Measurements from ENCODE around the gene INPP5A.

Gene INPP5A

DNA sequence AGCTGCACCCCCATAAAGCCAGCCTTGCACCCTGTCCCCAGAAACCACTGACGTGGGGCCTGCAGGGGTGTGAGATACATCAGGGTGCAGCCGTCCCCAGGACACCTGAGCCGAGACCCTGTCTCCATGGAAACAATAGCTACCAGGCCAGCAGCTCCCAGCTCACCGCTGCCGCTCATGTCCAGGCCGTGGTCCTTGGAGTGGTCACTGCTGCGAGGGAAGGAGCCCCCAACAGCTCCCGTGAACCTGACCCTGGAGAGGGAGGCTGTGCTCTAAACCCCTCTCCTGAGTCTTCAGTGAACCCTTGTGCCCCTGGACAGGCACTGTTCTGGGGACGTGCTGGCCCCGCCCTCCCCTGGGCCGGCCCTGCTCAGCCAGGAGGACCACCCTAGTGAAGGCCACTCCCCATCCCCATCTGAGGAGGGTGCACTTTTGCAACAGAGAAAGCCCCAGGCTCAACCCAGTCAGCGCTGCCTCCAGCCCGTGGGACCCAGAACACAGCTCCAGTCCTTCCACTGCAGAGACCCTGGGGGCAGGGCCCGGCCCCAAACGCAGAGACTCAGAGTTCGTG lies 19.6 kb upstream of the INPP5A start:
- no peak overlapping the region for H3K27ac ChIP-seq
- DNase-seq (ENCODE audit: low read depth, low spot score): no peak

- no peak overlapping the region for H3K27ac ChIP-seq
- no peak for DNase-seq (ENCODE audit: low read depth, low spot score)
Observed at GRCh38 chr10:132518572-132519381, 18.8 kb upstream of the INPP5A start.

DNA sequence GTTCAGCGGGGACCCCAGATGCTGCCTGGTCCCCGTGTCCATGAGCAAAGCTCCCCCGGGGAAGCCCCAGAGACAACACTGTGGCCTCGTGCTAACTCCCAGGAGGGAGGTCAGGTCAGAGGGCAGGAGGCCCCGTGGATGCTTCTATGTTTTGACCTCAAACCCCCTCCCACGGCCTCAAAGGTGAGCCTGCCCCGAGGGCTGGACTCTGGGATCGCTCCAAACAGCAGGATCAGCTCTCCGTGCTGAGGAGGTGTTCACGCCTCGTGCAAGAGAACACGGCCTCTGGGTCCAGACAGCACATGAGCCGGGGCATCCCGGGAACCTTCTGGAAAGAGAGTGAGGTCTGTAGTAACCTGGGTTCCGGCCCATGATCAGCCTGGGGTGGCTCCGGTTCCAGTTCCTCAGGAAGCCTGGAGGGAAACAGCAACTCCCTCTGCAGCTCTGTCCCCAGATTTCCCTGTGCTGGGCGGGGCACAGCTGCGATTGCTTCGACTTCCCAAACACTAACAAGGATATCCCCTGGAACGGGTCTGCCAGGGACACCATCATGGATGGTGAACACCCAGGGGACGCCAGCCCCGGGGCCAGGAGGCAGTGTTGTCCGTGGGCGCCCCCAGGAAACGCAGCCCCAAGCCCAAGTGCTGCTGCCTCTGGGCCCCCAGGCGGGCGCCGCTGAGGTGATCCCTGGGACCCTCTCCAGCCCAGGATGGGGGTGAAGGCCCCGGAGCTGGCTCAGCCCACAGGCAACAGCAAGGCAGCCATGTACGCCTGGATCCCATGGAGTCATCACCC lies 18.0 kb upstream of the INPP5A start:
- no peak overlapping the region for H3K27ac ChIP-seq
- no peak for DNase-seq (ENCODE audit: low read depth, low spot score)

DNA sequence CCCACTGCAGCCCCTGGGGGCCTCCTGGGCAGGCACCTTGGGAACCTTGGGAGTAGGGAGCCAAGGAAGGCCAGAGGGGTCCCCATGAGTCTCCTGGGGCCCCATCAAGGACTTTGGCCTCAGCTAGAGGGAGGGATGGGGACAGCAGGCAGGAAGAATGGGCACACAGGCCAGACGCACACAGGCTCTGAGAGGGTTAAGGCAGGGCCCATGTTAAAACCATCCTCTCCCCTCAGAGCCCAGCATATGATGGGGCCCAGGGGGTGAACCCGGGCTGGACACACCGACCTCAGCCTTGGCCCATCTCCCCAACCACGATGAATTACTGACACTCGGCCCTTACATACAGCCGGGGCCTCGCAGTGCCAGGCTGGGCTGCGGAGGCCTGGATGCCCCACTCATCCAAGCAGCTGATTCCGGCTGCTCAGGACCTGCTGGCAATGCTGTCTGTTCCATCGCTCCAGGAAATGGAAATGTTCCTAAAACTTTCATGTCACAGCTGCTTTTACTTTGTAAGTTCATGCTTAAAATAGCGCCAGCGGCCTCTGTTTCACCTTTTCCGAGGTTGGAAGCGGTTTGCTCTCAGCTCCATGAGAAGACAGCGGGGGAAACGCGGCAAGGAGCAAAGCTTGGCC lies 17.3 kb upstream of the INPP5A start:
- no peak for DNase-seq (ENCODE audit: low read depth, low spot score)
- H3K27ac ChIP-seq: no peak overlapping the region

DNA sequence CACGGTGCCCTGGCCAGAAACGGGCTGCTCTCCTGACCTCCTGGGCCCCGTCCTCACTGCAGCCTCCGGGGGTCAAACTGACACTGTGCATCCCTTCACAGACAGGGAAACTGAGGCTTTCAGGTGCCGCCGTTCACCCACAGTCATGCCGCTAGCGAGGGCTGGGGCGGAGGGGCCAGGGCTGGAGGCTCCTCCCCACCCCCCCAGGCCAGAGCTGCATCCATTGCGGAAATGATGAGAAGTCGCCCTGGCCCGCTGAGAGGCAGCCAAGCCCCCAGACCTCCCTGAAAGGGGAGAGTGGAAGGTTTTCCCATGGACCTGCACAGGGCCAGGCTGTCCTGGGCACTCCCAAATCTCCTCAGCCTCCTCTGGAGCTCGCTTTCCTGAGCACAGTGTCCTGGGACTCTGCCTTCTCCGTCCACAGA lies 16.5 kb upstream of the INPP5A start:
- DNase-seq (ENCODE audit: low read depth, low spot score): no peak
- no peak overlapping the region for H3K27ac ChIP-seq

DNA sequence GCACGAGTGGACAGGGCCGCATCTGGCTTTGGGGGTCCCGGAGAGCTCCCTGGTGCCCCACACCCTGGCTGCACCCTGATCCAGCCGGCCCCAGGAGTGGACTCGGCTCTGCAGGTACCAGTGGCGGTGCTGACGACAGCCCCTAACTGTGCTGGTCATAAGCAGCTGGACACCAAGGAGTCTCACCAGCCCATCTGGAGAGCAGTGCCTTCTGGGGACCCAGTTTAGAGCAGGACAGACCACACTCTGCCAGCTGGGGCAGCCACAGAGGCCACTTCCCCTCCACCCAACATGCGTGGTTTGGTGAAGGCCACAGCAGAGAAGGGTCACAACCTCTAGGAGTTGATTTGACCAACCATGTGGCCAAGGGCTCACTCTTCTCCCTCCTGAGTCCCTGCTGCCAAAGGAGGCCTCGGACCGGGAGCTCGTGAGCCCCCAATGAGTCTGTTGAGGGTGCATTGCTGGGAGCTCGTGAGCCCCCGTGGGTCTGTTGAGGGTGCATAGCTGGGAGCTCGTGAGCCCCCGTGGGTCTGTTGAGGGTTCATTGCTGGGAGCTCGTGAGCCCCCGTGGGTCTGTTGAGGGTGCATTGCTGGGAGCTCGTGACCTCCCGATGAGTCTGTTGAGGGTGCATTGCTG lies 16.0 kb upstream of the INPP5A start:
- DNase-seq (ENCODE audit: low read depth, low spot score): no peak
- H3K27ac ChIP-seq: no peak overlapping the region

DNA sequence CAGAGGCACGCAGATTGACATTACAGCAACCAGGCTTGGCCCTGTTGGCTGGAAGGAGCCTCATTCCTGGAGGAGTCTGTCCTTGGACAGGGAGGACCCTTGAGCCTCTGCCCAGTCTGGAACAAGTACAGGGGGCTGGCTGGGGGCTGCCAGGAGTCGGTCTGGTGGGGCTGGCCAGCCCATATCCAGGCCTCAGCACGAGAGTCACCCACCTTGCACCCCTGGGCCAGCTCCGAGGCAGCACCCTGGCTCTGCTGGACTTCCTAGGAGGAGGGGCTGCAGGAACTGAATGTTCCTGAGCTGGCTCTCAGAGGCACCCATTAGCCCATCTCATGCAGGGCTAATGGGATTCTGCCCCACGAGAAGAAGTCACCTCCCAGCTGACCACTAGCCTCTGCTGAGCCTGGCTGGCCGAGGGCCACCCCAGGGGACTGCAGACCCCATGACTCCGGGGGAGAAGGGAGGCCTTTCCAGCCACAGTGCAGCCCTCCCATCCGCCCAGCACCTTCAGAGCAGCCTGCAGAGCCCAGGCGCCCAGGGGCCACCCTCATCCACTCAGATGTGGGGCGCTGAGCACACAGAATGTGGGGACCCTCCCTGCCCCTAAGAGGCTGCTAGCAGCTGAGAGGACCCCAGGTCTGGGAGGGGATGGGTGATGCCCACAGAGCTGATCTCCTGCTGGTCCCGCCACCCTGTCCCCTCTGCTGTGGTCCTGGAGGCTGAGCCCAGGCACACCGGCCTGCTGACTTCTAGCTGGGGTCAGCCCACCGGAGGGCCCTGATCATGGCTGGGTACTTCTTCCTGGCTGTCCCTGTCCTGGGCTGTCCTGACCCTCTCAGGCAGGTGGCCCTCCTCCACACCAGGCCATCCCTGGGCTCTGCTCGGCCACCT lies 14.8 kb upstream of the INPP5A start:
- H3K27ac ChIP-seq: no peak overlapping the region
- DNase-seq (ENCODE audit: low read depth, low spot score): no peak

DNA sequence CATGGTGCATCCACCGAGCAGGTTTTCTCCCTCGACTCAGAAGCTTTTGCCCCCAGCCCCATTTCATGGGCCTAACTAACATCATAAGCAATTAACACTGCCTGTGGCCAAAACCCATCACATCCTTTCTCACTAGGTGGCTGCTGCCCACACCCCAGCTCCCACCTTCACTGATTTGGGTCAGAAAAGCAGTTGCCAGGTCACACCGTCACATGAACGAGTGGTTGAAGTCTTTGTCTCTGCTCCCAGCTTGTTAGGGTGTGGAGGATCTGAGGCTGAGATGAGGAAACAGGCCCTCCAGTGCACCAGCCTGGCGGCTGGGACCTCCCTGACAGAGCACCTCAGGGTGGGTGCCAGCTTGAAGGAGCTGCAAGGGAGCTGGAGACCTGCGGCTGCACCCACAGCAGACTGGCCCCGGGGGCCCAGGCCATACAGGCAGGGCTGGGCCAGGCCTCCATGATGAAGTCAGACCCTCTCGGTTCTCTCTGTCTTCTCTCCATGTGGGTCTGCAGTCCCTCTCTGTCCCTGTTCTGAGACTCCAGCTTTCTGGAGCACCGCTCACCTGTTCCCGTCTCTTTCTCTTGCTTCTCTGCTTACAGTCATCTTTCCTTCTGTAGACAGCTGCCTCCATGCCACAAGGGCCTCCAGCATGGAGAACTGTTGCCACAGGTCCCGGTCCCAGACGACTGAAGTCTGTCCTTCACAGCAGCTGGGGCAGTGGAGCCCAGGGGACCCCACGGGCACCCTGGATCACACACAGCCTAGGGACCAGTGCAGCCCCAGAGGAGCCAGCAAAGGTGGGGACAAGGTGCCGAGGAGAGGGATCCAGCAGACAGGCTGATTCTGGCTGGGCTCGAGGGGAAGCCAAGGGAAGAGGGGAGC lies 13.8 kb upstream of the INPP5A start:
- DNase-seq (ENCODE audit: low read depth, low spot score): no peak
- H3K27ac ChIP-seq: no peak overlapping the region

GRCh38 chr10:132524443-132525285 lies 12.9 kb upstream of the INPP5A start:
- DNase-seq (ENCODE audit: low read depth, low spot score): no peak
- no peak overlapping the region for H3K27ac ChIP-seq

DNA sequence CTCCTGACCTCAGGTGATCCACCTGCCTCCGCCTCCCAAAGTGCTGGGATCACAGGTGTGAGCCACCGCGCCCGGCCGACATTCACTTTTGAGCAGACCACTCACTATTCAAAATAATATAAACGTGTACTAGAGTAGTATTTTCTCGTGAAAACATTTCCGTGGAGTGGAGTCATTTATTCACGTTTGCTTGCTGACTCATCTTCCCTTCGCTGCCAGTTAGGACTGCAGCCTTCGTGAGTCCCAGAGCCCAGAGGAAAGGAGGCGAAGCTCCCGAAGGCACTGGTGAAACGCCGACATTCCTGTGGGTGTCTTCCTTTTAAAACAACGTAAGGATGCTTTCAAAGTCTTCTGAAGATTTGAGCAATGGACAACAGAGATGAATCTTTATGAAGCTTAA lies 10.9 kb upstream of the INPP5A start:
- no peak overlapping the region for H3K27ac ChIP-seq
- no peak for DNase-seq (ENCODE audit: low read depth, low spot score)

- no peak overlapping the region for H3K27ac ChIP-seq
- DNase-seq (ENCODE audit: low read depth, low spot score): no peak
Observed at GRCh38 chr10:132527339-132528063, 10.1 kb upstream of the INPP5A start.

DNA sequence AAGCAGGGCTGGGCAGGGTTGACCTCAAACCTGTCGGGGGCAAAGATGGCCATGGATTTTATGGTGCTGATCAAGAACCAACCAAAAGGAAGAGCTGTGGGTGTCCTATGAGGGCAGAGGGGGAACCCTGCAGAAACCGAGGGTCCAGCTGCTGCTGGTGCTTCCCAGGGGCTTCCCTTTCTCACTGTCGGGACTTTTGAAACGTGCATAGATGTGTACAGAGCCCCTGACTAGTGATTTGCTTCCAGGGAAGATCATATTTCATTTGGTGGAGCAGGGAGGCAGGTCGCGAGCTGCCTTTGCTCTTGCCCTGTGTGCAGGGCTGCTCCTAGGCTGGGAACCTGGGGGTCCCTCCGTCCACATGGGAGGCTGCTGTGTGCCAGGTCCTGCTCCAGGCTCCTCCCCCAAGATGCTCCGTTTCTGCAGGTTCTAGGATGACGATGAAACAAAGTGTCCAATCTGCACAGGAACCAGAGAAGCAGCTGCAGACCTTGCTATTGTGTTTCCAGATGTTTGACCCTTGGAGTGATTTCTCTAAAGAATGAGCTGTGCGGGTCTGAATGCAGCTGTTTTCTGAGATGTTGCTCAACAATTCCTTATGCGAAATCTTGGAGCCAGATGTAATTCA lies 9.4 kb upstream of the INPP5A start:
- H3K27ac ChIP-seq: no peak overlapping the region
- no peak for DNase-seq (ENCODE audit: low read depth, low spot score)

DNA sequence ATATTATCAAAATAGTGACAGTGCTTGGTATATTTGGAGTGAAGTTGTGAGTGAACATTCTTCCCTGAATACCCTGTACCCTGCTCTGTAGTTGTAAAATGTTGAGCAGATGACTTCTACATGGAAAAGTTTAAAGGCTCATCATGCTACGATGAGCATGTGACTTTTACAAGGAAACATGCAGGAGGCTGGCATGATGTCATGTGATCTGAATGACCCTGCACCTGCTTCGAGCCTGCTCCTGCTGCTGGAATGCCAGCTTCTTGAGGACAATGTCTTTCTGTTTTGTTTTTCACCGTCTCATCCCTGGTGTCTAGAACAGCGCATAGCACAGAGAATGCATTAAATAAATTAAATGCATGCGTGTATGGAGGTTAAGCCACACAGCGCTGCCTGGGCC lies 5.4 kb upstream of the INPP5A start:
- no peak for DNase-seq (ENCODE audit: low read depth, low spot score)
- H3K27ac ChIP-seq: peak overlapping the region; percentile 0

DNA sequence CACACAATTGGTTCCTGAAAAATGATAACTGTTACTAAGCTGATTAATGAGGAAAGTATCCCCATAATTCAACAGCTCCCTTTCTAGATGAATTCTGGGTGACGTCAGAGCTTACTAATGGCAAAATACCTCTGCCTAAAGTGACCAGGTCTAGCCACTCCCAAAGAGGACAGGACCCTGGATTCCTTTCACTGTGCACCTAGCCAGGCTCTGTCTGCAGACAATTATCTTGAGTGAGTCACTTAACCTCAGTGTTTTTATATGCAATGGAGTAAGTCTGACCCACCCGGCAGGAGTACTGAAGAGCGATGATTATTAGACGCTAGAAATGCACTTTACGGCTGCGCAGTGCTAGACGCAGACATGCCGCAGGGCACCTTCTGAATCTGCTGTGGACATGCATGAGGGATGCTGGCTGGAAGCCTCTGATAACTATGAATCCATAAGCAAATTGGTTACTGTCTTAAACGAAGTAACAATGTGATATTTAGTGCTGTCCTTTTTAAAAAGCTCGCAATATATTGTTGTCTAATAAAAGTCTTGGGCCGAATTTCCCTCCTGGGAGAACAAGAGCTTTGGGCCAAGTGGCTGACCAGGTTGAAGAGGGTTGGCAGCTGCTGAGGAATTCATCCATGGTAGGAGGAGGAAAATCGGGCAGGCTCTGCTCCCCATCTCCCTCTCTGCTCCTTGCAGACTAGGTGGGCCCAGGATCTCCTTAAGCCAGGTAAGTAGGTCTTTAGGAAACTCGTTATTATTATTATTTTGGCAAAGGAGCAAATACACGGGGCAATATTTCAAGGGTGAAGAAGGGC lies 4.6 kb upstream of the INPP5A start:
- DNase-seq (ENCODE audit: low read depth, low spot score): peak; percentile 40
- H3K27ac ChIP-seq: peak overlapping the region; percentile 0

GRCh38 chr10:132533571-132534260 lies 3.9 kb upstream of the INPP5A start:
- peak overlapping the region; percentile 0 for H3K27ac ChIP-seq
- DNase-seq (ENCODE audit: low read depth, low spot score): no peak
